Transverse colon (tissue), 4 donors: ENCODE measurements around the gene FAM43A. TPM values are rescaled to one million over a fixed set of nuclear protein-coding genes. Genes with fewer than 3 reads are reported as not detected.

Experiments
- DNase-seq: peaks from one replicate; pipeline ENCODE4 v3.0.0-alpha.2; 2019
- H3K27ac ChIP-seq, 4 donors: fragments of 200-600 bp; sonication (generic); 2 replicates each; pipeline ENCODE4 v1.5.1; 2016 to 2018; ENCODE audit warnings: inconsistent platforms in 4 of 4
- H3K27me3 ChIP-seq: fragments of 200-600 bp; sonication (generic); 2 replicates; pipeline ENCODE4 v1.5.1; 2017; ENCODE audit warnings: inconsistent platforms
- H3K36me3 ChIP-seq, 4 donors: fragments of 200-600 bp; sonication (generic); 2 replicates each; pipeline ENCODE4 v1.5.1; 2017 to 2019; ENCODE audit warnings: inconsistent platforms in 4 of 4
- H3K4me1 ChIP-seq, 4 donors: fragments of 200-600 bp; sonication (generic); 2 replicates each; pipeline ENCODE4 v1.5.1; 2017 to 2020; ENCODE audit warnings: inconsistent platforms in 4 of 4
- H3K4me3 ChIP-seq, 4 donors: fragments of 200-600 bp; sonication (generic); 1 replicate in 1 of 4; 2 replicates in 3 of 4; pipeline versions ENCODE4 v1.5.1 to v1.6.1; 2017 to 2019; ENCODE audit warnings: inconsistent platforms in 4 of 4
- H3K9me3 ChIP-seq, 2 donors: fragments of 200-600 bp; sonication (generic); 2 replicates each; pipeline ENCODE4 v1.5.1; 2017 to 2019; ENCODE audit warnings: inconsistent platforms in 2 of 2
- EP300 ChIP-seq: sonication (generic); formaldehyde crosslinking; IDR thresholded peaks from one replicate; pipeline ENCODE4 v1.6.1; 2017; ENCODE audit warnings: antibody characterized with exemption, low read depth
- POLR2A ChIP-seq: fragments of 450-650 bp; IDR thresholded peaks from one replicate; pipeline ENCODE4 v1.6.1; 2016; ENCODE audit warnings: antibody characterized with exemption, mild to moderate bottlenecking, moderate library complexity
- POLR2AphosphoS5 ChIP-seq, 3 donors: sonication (generic); formaldehyde crosslinking; IDR thresholded peaks; one replicate each; pipeline ENCODE4 v1.6.1; 2016; ENCODE audit warnings: antibody characterized with exemption in 3 of 3
- WGBS, 2 donors: methylation state at CpG; one replicate each; pipeline ENCODE4 v1.1.5; 2018; ENCODE audit warnings: low coverage in 1 of 2; 5-methylcytosine and 5-hydroxymethylcytosine counted together
- in situ Hi-C, 4 donors: fragments of 200-750 bp; cut with MboI; loops; one replicate each; pipeline versions ENCODE4 v1.15.0 to v1.15.1; 2017; ENCODE audit warnings: low sequenced_read_pairs in 3 of 4, low pct_ligation_motif_present in 1 of 4, low pct_unique_long_range_greater_than_20kb in 1 of 4
- intact Hi-C: fragments of 100-400 bp; cut with DNase I; formaldehyde crosslinking; loops from one replicate; pipeline ENCODE4 v1.15.1; 2023; ENCODE audit warnings: low total_unique reads
- total RNA-seq, 4 donors: library from RNA; depleted of rRNA; stranded (reverse); fragments of >200 nt; gene quantifications; one replicate each; pipeline ENCODE4 v1.1.0, GENCODE V29; 2016
- TF ChIP-seq, protein P1 (sequence below), 5 experiments: fragments of 200-600 bp in 3 of 5; fragments of 450-650 bp in 2 of 5; sonication (generic) in 3 of 5; IDR thresholded peaks; 1 replicate in 2 of 5; 2 replicates in 3 of 5; pipeline ENCODE4 v1.5.1; 2016 to 2017; ENCODE audit warnings: antibody characterized with exemption in 5 of 5, inconsistent platforms in 3 of 5, mild to moderate bottlenecking in 2 of 5, moderate library complexity in 1 of 5

FAM43A gene
- total RNA-seq, 4 donors from 2014 or later, result 31.2 to 111 (median 95.9) TPM

DNA sequence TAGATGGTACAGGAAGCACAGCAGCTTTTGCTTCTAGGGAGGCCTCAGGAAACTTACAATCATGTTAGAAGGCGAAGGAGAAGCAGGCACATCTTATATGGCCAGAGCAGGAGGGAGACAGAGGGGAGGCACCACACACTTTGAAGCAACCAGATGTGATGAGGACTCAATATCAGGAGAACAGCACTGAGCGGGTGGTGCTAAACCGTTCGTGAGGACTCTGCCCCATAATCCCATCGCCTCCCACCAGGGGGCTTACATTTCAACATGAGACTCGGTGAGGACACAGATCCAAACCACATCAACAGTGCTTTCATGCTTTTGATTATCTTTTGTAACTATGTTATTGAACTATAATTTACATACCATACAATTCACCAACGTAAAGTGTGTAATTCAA lies 44.9 kb upstream of the FAM43A start:
- 70 to 84% methylated on average over 5 to 7 of the region's 7 CpGs for WGBS, 2 donors
- in situ Hi-C loops (no loop called here), intact Hi-C loops (no loop called here)
- no peaks in the 10 kb centered on the region for H3K27me3 ChIP-seq
- peaks cover 0 to 36% (median 16%) of the 10 kb centered on the region in 4 donors for H3K36me3 ChIP-seq
- H3K9me3 ChIP-seq, result no peaks in the 10 kb centered on the region
- H3K4me3 ChIP-seq, result no peak overlapping the region
- TF ChIP-seq POLR2AphosphoS5 (IDR thresholded peaks at IDR 0.05), result no peak
- TF ChIP-seq, protein P1, sequence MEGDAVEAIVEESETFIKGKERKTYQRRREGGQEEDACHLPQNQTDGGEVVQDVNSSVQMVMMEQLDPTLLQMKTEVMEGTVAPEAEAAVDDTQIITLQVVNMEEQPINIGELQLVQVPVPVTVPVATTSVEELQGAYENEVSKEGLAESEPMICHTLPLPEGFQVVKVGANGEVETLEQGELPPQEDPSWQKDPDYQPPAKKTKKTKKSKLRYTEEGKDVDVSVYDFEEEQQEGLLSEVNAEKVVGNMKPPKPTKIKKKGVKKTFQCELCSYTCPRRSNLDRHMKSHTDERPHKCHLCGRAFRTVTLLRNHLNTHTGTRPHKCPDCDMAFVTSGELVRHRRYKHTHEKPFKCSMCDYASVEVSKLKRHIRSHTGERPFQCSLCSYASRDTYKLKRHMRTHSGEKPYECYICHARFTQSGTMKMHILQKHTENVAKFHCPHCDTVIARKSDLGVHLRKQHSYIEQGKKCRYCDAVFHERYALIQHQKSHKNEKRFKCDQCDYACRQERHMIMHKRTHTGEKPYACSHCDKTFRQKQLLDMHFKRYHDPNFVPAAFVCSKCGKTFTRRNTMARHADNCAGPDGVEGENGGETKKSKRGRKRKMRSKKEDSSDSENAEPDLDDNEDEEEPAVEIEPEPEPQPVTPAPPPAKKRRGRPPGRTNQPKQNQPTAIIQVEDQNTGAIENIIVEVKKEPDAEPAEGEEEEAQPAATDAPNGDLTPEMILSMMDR (IDR thresholded peaks at IDR 0.05), result no peak
- TF ChIP-seq POLR2A, result no peak
- no peaks in the 10 kb centered on the region for H3K4me1 ChIP-seq
- no peak for DNase-seq
- H3K27ac ChIP-seq, result no peak overlapping the region

- Histone ChIP-seq H3K9me3 (no peaks in the 10 kb centered on the region), H3K27me3 (no peaks in the 10 kb centered on the region), H3K4me3 (no peak overlapping the region), H3K27ac (no peak overlapping the region), H3K4me1 (no peaks in the 10 kb centered on the region), H3K36me3 (peaks cover 0 to 42% (median 17%) of the 10 kb centered on the region in 4 donors)
- intact Hi-C loops (no loop called here), in situ Hi-C loops (no loop called here)
- TF ChIP-seq POLR2A (no peak), EP300 (no peak), POLR2AphosphoS5 (IDR thresholded peaks at IDR 0.05) (no peak)
- TF ChIP-seq, protein P1 (IDR thresholded peaks at IDR 0.05), result no peak
- no peak for DNase-seq
- 84 to 95% methylated on average over 2 of the region's 2 CpGs for WGBS, 2 donors
These were observed 42.9 kb upstream of the FAM43A start for GRCh38 chr3:194642769-194643168.

DNA sequence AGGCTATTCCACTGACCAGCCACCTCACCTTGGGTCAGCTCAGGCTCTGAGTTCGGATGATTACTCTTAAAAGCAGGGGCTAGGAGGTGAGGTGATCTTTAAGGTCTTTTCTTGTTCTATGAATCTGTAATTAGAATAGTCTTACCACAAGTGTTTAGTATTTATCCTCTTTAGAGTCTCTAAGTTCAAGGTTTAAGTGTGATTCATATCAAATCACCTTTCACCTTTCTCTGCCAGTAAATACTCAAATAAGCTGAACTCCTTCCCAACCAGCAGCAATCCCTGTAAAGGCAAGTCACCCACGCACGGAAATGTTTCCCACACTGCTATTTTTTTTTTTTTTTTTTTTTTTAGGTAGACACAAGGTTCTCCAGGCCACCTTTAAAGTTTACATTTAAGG lies 37.9 kb upstream of the FAM43A start:
- in situ Hi-C loops (no loop called here), intact Hi-C loops (no loop called here)
- no peaks in the 10 kb centered on the region for H3K27me3 ChIP-seq
- DNase-seq, result no peak
- no peaks in the 10 kb centered on the region for H3K4me1 ChIP-seq
- 81 to 89% methylated on average over 3 of the region's 3 CpGs for WGBS, 2 donors
- H3K27ac ChIP-seq, result no peak overlapping the region
- TF ChIP-seq EP300 (no peak), POLR2A (no peak), POLR2AphosphoS5 (IDR thresholded peaks at IDR 0.05) (no peak)
- TF ChIP-seq, protein P1 (IDR thresholded peaks at IDR 0.05), result no peak
- H3K4me3 ChIP-seq, result no peak overlapping the region
- peaks cover 0 to 55% (median 26%) of the 10 kb centered on the region in 4 donors for H3K36me3 ChIP-seq
- H3K9me3 ChIP-seq, result no peaks in the 10 kb centered on the region

DNA sequence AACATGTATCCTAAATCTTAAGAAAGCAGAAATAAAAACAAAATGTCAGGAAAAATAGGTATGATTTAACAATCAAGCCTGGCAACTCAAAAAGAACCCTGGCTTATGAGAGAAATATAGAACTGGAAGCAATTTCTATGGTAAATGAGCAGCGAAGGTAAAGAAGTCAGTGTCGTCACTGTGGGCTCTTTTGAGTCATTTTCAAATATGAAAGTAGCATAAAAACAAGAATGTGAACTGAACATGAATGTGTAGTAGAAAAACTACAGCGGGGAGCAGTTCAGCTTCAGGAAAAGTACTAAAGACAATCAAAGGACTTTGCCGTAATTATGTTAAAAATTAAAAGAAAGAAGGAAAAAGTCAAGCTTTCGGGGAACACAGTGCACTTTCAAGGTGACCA lies 31.2 kb upstream of the FAM43A start:
- in situ Hi-C loops (loop anchor here in 1 of 4 donors (25.0 kb wide), 1 partner anchor 883 kb away; the partner anchor contains the start of gene PPP1R2), intact Hi-C loops (no loop called here)
- TF ChIP-seq POLR2AphosphoS5 (IDR thresholded peaks at IDR 0.05), result no peak
- TF ChIP-seq, protein P1 (IDR thresholded peaks at IDR 0.05), result no peak
- TF ChIP-seq EP300, result no peak
- no peak for TF ChIP-seq POLR2A
- WGBS, 2 donors, result 79 to 89% methylated on average over 5 of the region's 5 CpGs
- Histone ChIP-seq H3K4me3 (no peak overlapping the region), H3K4me1 (peaks cover 0 to 3% (median 0%) of the 10 kb centered on the region in 4 donors), H3K27ac (no peak overlapping the region), H3K36me3 (peaks cover 0 to 52% (median 26%) of the 10 kb centered on the region in 4 donors), H3K27me3 (no peaks in the 10 kb centered on the region), H3K9me3 (no peaks in the 10 kb centered on the region)
- DNase-seq, result no peak
